NCI-H1436 treated with DMSO at 0.1 percent for 48 hours (cell line): ENCODE results near the gene NKD1.

Experiments
- DNase-seq: peaks from one replicate; lab custom pipeline; 2025; lab: John Stamatoyannopoulos, UW

Gene NKD1

GRCh38 chr16:50614955-50615724 lies 66.9 kb downstream of the NKD1 start:
- DNase-seq: no peak

- no peak for DNase-seq
Measured at GRCh38 chr16:50615891-50616290, 67.7 kb downstream of the NKD1 start.

GRCh38 chr16:50616386-50616785 lies 68.2 kb downstream of the NKD1 start:
- no peak for DNase-seq

- no peak for DNase-seq
Measured at GRCh38 chr16:50616883-50617645, 68.9 kb downstream of the NKD1 start.

GRCh38 chr16:50617646-50618184 lies 69.5 kb downstream of the NKD1 start:
- DNase-seq: no peak

- DNase-seq: no peak
Measured at GRCh38 chr16:50618238-50618918, 70.2 kb downstream of the NKD1 start.

GRCh38 chr16:50619702-50620491 lies 71.7 kb downstream of the NKD1 start:
- no peak for DNase-seq

GRCh38 chr16:50620646-50621451 lies 72.7 kb downstream of the NKD1 start:
- no peak for DNase-seq

- DNase-seq: no peak
Measured at GRCh38 chr16:50621452-50621792, 73.2 kb downstream of the NKD1 start.

- DNase-seq: no peak
Measured at GRCh38 chr16:50622029-50622428, 73.8 kb downstream of the NKD1 start.

- no peak for DNase-seq
Measured at GRCh38 chr16:50622643-50623369, 74.6 kb downstream of the NKD1 start.

GRCh38 chr16:50624449-50624970 lies 76.3 kb downstream of the NKD1 start:
- DNase-seq: no peak

- DNase-seq: no peak
Measured at GRCh38 chr16:50625374-50625773, 77.2 kb downstream of the NKD1 start.

GRCh38 chr16:50626868-50627267 lies 78.7 kb downstream of the NKD1 start:
- no peak for DNase-seq

GRCh38 chr16:50627419-50627818 lies 79.2 kb downstream of the NKD1 start:
- no peak for DNase-seq

- no peak for DNase-seq
Measured at GRCh38 chr16:50628156-50628802, 80.1 kb downstream of the NKD1 start.

GRCh38 chr16:50629334-50629733 lies 81.1 kb downstream of the NKD1 start:
- DNase-seq: no peak

GRCh38 chr16:50630394-50631020 lies 82.3 kb downstream of the NKD1 start:
- no peak for DNase-seq
